Mammary epithelial cell (primary cell): Measurements from ENCODE around the gene ITGB8.

ENCODE experiments used
- CTCF ChIP-seq, 2 donors: IDR thresholded peaks in 1 of 2; conservative IDR thresholded peaks in 1 of 2; 2 replicates each; pipeline ENCODE4 v1.5.1; 2011 to 2012; ENCODE audit warnings: inconsistent platforms in 2 of 2, low read length in 2 of 2, mild to moderate bottlenecking in 2 of 2, control low read depth in 1 of 2, low read depth in 1 of 2; ENCODE audit not compliant: insufficient read depth in 1 of 2; ENCODE audit errors: extremely low read depth in 1 of 2
- EZH2 ChIP-seq: IDR thresholded peaks from 2 replicates; pipeline ENCODE4 v1.6.1; 2012; ENCODE audit warnings: low read length, inconsistent platforms, borderline replicate concordance

DNA sequence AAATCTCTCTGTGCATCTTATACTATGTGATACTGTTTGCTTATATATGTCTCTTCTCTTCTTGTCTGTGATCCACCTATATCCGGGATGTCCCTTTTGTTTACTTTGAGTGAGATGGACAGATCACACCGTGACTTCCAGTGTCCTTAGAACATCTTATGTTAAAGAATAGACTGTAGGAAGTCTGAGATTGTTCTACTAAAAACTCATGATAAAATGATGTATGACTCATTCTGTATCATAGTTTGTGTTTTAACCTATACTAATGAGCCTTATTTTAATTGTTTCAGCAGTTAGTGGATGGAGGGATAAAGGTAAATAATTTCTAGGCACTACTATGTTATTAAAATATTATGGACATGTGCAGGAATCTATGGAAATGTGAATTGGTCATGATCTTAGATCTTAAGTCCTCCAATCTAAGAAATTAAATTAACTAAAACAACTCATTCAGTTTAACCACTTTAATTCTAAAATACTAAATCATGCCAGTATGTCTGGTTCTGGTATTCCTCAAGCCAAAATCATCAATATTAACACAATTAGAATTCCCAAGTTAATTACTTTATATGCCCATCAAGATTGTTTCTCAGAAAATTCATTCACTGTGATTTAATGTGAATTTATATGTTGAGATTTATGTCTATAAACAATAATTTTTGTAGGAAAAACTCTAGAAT lies 32.0 kb downstream of the ITGB8 start:
- no peak for TF ChIP-seq CTCF (conservative IDR thresholded peaks at IDR 0.05 in 1 of 2, IDR thresholded peaks at IDR 0.05 in 1 of 2; ENCODE audit: extremely low read depth in 1 of 2, insufficient read depth in 1 of 2, low read depth in 1 of 2, low read length in 2 of 2)
- TF ChIP-seq EZH2, result no peak
